ENCODE measurements around the gene FAM221A. TPM values are rescaled to one million over a fixed set of nuclear protein-coding genes. Genes with fewer than 3 reads are reported as not detected.
"Not testable (repeated sequence)": the region's sequence is repeated elsewhere in the genome, so short reads cannot be mapped to it uniquely, and the experiment has no call there.

Gene FAM221A
- total RNA-seq, 1 donor from 2014 or later: 8.2 TPM

- no peak for TF ChIP-seq CTCF (conservative IDR thresholded peaks at IDR 0.05)
- Mint-ChIP-seq H3K4me1 (ENCODE audit: unreplicated experiment) (no peaks in the 10 kb centered on the region), H3K9me3 (no peaks in the 10 kb centered on the region), H3K4me3 (no peak overlapping the region), H3K36me3 (no peaks in the 10 kb centered on the region), H3K27ac (no peak overlapping the region), H3K27me3 (peaks cover 3% of the 10 kb centered on the region)
- DNase-seq (ENCODE audit: extremely low spot score, unreplicated experiment): no peak
Observed at GRCh38 chr7:23714579-23714978, 34.6 kb downstream of the FAM221A start.

GRCh38 chr7:23715099-23715498 is 35.1 kb downstream of the FAM221A start:
- peaks cover 3% of the 10 kb centered on the region for H3K27me3 Mint-ChIP-seq
- no peak overlapping the region for H3K4me3 Mint-ChIP-seq
- TF ChIP-seq CTCF (conservative IDR thresholded peaks at IDR 0.05): no peak
- H3K9me3 Mint-ChIP-seq: no peaks in the 10 kb centered on the region
- DNase-seq (ENCODE audit: extremely low spot score, unreplicated experiment): no peak
- no peaks in the 10 kb centered on the region for H3K4me1 Mint-ChIP-seq (ENCODE audit: unreplicated experiment)
- no peaks in the 10 kb centered on the region for H3K36me3 Mint-ChIP-seq
- H3K27ac Mint-ChIP-seq: no peak overlapping the region

DNA sequence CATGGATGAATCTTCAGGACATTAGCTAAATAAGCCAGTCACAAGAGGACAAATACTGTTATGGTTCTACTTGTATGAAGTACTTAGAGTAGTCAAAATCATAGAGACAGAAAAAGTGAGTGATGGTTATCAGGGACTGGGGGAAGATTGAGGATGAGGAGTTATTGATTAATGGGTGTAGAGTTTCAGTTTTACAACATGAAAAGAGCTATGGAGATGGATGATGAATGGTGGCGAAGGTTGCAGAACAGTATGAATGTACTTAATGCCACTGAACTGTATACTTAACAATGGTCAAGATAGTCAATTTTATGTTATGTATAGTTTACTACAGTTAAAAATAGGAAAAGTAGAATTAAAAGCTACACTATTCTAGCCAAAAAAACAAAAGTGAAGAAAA is 37.8 kb downstream of the FAM221A start:
- Mint-ChIP-seq H3K27ac (no peak overlapping the region), H3K36me3 (no peaks in the 10 kb centered on the region), H3K4me1 (ENCODE audit: unreplicated experiment) (no peaks in the 10 kb centered on the region), H3K27me3 (no peaks in the 10 kb centered on the region), H3K4me3 (no peak overlapping the region), H3K9me3 (no peaks in the 10 kb centered on the region)
- DNase-seq (ENCODE audit: extremely low spot score, unreplicated experiment): no peak
- no peak for TF ChIP-seq CTCF (conservative IDR thresholded peaks at IDR 0.05)

DNA sequence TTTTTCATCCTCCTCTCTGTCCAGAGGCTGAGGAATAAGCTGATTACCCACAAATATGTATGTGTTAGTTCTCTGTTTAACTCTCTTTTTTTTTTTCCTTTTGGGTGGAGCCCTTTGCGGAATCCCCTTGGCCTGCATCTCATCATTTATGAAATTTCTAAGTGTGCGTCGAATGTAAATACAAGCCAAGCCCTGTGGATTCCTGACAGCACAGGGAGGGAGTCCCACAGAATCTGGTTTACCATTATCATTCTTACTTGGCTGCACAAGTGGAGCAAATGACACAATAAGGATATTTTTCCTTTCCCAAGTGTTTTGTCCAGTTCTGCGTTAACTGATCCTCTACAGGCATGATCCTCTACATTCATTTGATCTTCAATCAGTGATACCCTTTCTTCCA is 41.5 kb downstream of the FAM221A start:
- Mint-ChIP-seq H3K27me3 (no peaks in the 10 kb centered on the region), H3K27ac (no peak overlapping the region)

DNA sequence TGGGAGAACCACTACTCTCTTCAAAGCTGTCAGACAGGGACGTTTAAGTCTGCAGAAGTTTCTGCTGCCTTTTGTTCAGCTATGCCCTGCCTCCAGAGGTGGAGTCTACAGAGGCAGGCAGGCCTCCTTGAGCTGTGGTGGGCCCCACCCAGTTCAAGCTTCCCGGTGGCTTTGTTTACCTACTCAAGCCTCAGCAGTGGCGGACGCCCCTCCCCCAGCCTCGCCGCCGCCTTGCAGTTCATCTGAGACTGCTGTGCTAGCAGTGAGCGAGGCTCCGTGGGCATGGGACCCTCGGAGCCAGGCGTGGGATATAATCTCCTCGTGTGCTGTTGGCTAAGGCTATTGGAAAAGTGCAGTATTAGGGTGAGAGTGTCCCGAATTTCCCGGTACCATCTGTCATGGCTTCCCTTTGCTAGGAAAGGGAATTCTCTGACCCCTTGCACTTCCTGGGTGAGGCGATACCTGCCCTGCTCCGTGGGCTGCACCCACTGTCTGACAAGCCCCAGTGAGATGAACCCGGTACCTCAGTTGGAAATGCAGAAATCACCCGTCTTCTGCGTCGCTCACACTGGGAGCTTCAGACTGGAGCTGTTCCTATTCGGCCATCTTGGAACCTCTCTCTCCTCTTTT is 42.7 kb downstream of the FAM221A start:
- not testable (repeated sequence) for H3K36me3 Mint-ChIP-seq; H3K9me3 Mint-ChIP-seq; H3K27me3 Mint-ChIP-seq; H3K27ac Mint-ChIP-seq; DNase-seq (ENCODE audit: extremely low spot score, unreplicated experiment); H3K4me3 Mint-ChIP-seq; H3K4me1 Mint-ChIP-seq (ENCODE audit: unreplicated experiment)

More for the DNA sequence above, 41.5 kb downstream of the FAM221A start:
- H3K4me1 Mint-ChIP-seq (ENCODE audit: unreplicated experiment): no peaks in the 10 kb centered on the region
- no peak for TF ChIP-seq CTCF (conservative IDR thresholded peaks at IDR 0.05)
- no peak for DNase-seq (ENCODE audit: extremely low spot score, unreplicated experiment)
- no peak overlapping the region for H3K4me3 Mint-ChIP-seq
- H3K9me3 Mint-ChIP-seq: no peaks in the 10 kb centered on the region
- no peaks in the 10 kb centered on the region for H3K36me3 Mint-ChIP-seq

DNA sequence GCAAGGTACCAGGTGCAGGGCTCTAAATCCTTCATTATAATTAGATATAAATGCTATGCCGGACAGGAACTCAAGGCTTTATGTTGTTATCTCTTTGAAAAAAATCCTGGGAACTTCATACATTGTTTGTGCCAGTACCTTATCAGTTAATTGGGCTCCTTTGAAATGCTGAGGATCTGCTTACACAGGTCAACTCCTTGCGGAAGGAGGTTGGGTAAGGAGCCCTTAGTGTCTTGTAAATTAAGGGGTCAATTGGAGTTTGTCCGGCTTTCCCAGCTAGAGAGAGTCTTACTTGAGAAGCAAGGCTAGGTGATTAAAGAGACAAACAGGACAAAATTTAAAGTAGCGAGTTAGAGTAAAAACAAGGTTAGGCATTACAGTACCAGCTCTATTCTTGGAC is 44.1 kb downstream of the FAM221A start:
- not testable (repeated sequence) for H3K9me3 Mint-ChIP-seq; DNase-seq (ENCODE audit: extremely low spot score, unreplicated experiment); H3K4me1 Mint-ChIP-seq (ENCODE audit: unreplicated experiment); H3K27ac Mint-ChIP-seq; H3K36me3 Mint-ChIP-seq; H3K27me3 Mint-ChIP-seq; H3K4me3 Mint-ChIP-seq

DNA sequence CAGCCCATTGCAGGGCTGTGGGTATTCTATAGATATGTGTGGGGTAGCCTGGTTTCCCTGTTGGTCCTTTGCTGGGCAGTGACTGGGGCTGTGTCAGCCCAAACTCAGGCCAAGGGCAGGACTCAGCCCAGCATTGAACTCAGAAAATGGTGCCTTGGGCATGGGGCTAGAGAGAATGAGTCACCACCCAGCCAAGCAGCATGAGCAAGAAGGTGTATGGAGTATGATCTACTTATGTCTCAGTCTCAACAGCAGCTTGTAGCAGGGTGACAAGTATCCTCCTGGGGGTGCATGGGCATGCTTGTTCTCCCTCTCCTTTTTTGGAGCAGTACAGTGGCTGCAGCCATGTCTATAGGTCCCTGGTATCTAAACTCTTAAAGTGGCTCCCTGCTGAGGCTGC is 62.1 kb downstream of the FAM221A start:
- H3K27me3 Mint-ChIP-seq: no peaks in the 10 kb centered on the region
- no peak overlapping the region for H3K27ac Mint-ChIP-seq
- H3K36me3 Mint-ChIP-seq: no peaks in the 10 kb centered on the region
- TF ChIP-seq CTCF (conservative IDR thresholded peaks at IDR 0.05): no peak
- H3K4me3 Mint-ChIP-seq: no peak overlapping the region
- peaks cover 10% of the 10 kb centered on the region for H3K9me3 Mint-ChIP-seq
- no peaks in the 10 kb centered on the region for H3K4me1 Mint-ChIP-seq (ENCODE audit: unreplicated experiment)
- no peak for DNase-seq (ENCODE audit: extremely low spot score, unreplicated experiment)
